ENCODE data around the gene LGALS7B.
"Not testable (repeated sequence)": the region's sequence is repeated elsewhere in the genome, so short reads cannot be mapped to it uniquely, and the experiment has no call there.

The LGALS7B gene

GRCh38 chr19:38788478-38789243 lies at the start of gene LGALS7B:
TSS of gene LGALS7B (plus strand) at chr19:38789200. CDS start at chr19:38789227, 27 bp downstream.
- no peak for DNase-seq

DNA sequence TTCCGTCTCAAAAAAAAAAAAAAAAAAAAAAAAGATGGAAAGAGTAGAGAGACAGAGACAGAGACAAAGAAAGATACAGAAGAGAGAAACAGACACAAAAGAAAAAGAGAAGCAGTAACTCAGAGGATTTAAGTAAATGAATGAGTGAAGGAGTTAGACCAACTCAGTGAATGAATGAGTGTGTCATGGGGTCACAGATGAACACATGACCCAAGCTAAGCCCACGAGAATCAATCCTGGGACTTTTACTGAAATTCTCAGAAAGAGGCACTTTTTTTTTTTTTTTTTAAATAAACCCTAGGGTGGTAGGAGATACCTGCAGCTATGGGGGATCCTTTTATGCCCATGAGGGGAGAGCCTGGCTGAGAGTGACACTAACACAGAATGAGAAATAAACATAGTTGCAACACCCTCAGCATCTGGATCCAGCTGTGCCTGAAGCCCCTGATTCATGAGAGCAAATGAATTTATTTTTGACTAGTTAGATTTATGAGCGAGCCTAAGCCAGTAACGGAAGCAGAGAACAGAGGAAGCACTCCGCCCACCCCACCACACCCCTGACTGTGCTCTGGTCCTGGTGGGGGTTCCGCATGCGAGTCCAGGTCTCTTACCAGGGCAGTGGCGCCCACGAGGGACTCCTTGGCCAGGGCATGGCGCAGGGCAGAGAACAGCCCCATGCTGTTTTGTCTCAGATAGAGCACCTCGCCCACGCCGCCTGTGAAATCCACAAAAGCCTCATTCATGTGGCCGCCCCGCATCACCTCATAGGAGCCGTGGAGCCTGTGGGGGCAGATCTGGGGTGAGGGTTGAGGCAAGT lies 49.4 kb upstream of the LGALS7B start:
- DNase-seq: no peak

GRCh38 chr19:38740257-38740592 lies 48.8 kb upstream of the LGALS7B start:
- no peak for DNase-seq

DNA sequence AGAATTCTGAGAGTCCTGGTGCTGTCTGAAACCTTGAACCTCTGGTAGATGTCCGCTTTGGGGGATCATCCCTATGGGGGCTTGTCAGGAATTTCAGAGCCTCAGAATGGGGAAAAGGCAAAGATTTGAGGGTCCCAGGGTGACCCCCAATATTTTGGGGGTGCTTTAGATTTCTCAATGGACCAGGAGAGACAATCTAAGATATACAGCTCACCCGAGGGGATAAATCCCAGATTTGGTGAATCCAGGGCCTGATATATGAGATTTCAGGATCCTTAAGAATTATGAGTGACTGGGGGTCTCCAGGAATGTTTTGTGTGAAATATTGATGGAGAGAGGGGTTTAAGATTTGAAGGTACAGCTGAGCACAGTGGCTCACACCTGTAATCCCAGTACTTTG lies 48.1 kb upstream of the LGALS7B start:
- DNase-seq: no peak

DNA sequence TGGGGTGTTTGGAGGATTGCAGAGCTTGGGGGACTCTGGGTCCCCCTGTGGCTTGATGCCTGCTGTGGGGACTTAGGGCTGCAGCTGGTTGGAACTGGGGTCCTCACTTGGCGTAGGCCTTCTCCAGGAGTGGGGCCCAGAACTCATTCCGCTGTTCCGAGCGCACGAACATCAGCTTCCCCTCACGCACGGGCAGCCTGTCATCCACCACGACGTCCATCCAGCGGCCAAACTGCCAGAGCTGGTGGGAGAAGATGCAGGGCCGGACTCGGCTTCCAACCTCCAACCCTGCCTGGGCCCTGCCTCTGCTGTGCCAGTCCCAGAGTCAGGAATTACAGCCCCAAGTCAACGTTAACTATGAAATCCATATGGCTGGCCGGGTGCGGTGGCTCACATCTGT lies 47.3 kb upstream of the LGALS7B start:
- DNase-seq: no peak

DNA sequence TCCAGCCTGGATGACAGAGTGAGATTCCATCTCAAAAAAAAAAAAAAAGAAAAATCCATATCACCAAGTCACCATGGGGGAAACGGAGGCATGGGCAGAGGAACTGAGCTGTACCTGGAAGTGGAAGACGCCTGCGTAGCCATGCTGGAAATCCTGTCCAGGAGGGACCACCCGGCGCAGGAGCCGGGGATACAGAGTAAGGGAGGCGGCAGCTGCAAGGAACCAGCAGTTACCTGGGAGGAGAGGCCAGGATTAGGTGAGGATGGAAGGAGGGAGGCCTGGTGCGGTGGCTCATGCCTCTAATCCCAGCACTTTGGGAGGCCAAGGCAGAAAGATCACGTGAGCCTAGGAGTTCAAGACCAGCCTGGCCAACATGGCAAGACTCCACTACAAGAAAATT lies 46.7 kb upstream of the LGALS7B start:
- no peak for DNase-seq

DNA sequence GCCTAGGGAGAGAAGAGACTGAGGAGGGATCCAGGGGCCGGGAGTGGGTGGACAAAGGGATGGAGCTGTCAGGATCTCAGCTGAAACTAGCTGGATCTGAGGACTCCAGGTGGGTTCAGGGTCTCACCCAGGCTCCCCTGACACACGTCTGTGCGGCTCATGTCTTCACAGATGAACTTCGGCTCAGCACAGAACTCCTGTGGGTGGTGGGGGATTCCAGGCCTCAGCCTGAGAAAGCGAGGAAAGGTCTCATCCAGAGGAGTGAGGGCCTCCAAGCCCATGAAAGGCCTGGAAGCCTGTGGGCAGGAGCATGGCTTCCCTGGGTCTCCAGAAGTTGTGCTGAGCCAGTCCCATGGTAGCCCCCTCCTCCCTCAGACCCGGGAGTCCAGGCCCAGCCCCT lies 46.1 kb upstream of the LGALS7B start:
- no peak for DNase-seq

DNA sequence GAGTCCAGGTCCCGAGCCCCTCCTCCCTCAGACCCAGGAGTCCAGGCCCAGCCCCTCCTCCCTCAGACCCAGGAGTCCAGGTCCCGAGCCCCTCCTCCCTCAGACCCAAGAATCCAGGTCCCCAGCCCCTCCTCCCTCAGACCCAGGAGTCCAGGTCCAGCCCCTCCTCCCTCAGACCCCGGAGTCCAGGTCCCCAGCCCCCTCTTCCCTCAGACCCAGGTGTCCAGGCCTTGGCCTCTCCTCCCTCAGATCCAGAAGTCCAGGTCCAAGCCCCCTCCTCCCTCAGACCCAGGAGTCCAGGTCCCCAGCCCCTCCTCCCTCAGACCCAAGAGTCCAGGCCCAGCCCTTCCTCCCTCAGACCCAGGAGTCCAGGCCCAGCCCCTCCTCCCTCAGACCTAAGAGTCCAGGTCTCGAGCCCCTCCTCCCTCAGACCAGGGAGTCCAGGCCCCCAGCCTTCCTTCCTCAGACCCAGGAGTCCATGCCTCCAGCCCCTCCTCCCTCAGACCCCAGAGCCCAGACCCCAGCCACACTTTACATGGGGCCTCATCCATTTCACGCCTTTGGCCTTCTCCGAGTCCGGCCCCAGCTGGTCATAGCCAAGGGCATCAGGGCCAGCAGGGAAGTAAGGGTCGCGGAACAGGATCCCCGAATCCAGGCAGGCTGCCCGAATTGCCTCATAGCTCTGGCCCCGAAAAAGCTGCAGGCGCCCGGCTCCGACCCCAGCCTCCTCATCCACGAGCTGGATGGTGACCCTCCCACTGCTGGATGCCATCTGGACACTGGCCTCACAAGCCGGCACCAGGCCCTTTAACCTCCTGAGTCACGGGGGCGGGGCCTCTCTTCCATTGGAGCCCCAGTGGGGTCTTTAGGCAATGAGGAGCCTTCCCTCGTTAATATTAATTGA lies 45.4 kb upstream of the LGALS7B start:
- no peak for DNase-seq

- DNase-seq: no peak
These were observed 44.7 kb upstream of the LGALS7B start, which contains the start of gene CAPN12 for GRCh38 chr19:38744298-38744681. TSS of gene CAPN12 (minus strand) at chr19:38744474. CDS start at chr19:38744165, 309 bp downstream.

GRCh38 chr19:38744874-38745273 lies 44.1 kb upstream of the LGALS7B start:
- DNase-seq: no peak

DNA sequence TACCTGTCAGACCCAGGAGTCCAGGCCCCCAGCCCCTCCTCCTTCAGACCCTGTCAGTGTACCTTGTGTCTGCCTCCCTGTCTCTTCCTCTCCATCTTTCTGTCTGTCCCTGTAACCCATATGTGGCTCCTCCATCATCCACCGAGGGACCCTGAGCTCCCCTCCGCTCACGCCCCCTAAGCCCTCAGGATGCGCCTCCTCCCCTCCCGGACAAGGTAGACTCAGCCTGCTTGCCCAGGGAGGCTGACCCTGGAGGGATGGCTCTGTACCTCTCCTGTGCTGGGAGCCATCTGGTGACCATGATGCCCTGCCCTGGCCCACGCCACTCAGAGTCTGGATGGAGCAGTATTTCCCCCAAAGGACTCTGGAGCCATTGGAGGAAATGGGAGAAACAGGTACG lies 43.7 kb upstream of the LGALS7B start:
- DNase-seq: no peak

GRCh38 chr19:38753783-38754182 lies 35.2 kb upstream of the LGALS7B start:
- DNase-seq: not testable (repeated sequence)

- DNase-seq: not testable (repeated sequence)
These were observed 34.8 kb upstream of the LGALS7B start for GRCh38 chr19:38754196-38754595.

DNA sequence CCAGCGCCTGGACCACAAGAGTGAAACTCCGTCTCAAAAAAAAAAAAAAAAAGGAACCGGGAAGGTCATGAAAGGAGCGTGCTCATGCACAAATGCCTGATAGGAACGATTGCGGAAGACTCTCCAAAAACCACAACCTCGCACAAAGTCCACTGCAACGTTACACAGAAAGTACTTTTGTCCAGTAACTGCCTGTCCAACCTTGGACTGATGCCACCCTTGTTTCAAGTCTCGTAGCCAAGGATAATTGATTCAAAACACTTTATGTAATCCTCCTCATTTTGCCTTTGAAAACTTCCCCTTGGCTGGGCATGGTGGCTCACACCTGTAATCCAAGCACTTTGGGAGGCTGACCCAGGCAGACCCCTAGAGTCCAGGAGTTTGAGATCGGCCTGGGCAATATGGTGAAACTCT lies 29.4 kb upstream of the LGALS7B start:
- no peak for DNase-seq

DNA sequence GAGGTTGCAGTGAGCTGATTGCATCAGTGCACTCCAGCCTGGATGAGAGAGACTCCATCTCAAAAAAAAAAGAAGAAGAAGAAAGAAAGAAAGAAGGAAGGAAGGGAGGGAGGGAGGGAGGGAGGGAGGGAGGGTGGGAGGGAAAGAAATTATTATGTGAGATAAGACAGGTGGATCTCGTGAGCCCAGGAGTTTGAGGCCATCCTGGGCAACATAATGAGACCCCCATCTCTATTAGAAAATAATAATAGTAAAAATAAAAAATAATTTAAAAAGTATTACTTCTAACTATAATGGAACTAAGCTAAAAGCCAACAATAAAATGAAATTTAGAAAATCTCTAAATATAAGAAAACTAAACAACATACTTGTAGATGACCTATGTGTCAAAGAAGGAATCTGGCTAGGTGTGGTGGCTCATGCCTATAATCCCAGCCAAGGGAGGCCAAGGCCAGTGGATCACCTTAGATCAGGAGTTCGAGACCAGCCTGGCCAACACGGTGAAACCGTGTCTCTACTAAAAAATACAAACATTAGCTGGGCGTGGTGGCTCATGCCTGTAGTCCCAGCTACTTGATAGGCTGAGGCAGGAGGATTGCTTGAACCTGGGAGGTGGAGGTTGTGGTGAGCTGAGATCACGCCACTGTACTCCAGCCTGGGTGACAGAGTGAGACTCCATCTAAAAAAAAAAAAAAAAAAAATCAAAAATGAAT lies 28.0 kb upstream of the LGALS7B start:
- not testable (repeated sequence) for DNase-seq

DNA sequence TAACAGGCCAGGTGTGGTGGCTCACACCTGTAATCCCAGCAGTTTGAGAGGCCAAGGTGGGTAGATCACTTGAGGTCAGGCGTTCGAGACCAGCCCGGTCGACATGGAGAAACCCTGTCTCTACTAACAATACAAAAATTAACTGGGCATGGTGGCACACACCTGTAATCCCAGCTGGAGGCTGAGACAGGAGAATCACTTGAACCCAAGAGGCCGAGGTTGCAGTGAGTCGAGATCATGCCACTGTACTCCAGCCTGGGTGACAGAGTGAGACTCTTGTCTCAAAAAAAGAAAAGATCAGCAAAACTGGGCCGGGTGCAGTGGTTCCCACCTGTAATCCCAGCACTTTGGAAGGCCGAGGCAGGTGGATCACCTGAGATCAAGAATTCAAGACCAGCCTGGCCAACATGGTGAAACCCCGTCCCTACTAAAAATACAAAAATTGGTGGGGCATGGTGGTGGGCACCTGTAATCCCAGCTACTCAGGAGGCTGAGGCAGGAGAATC lies 27.1 kb upstream of the LGALS7B start:
- DNase-seq: not testable (repeated sequence)

GRCh38 chr19:38763795-38764220 lies 25.2 kb upstream of the LGALS7B start:
- DNase-seq: no peak

- DNase-seq: no peak
These were observed 23.8 kb upstream of the LGALS7B start for GRCh38 chr19:38765214-38765613.

DNA sequence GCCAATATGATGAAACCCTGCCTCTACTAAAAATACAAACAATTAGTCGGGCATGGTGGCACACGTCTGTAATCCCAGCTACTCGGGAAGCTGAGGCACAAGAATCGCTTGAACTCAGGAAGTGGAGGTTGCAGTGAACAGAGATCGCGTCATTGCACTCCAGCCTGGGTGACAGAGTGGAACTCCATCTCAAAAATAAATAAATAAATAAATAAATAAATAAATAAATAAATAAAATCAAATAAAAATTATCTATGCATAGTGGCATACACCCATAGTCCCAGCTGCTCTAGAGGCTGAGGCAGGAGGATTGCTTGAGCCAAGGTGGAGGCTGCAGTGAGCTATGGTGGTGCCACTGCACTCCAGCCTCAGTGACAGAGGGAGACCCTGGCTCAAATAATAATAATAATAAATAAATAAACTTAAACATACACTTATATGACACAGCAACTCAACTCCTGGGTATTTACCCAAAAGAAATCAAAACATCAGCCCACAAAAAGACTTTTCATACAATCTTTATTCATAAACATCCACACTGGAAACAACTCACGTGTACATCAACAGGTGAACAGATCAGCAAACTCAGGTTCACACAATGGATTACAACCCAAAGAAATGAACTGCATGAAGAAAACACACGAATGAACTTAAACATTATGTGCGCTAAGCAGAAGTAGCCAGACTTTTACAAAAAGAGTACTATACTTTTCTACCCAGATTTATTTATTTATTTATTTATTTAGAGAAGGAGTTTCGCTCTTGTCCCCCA lies 22.5 kb upstream of the LGALS7B start:
- DNase-seq: no peak

DNA sequence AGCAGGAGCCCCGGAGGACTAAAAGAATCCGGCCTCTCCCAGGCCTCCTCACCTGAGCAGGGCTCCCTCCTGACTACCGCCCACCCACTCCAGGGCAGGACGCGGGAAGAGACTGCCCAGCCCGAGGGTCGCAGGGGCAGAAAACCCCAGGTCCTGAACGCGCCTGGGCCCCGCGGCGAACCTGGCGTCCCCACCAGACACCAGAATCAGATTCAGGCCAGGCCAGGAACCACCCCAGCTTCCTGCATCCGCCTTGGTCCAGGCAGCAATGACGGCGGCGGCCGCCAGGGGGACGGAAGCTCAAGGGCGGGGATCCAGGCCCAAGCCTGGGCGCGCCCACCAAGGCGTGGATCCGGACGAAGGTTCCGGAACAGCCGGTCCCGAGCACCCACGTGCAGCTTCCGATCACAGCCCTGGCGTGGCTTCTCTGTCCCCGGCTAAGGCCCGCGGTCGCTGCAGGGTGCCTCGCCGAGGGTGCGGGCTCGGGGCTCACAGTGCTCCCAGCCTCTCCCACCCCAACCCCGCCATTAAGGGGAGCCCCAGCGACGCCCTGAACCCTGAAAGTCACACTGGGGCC lies 19.3 kb upstream of the LGALS7B start:
- peak; percentile 51 to 61 for DNase-seq

Data from AML-193 (cell line).